ENCODE measurements around the gene ZBTB7C.

Gene ZBTB7C

GRCh38 chr18:48028696-48029095 is 380.5 kb downstream of the ZBTB7C start:
- no peak for DNase-seq

GRCh38 chr18:48028081-48028480 is 381.1 kb downstream of the ZBTB7C start:
- no peak for DNase-seq

- no peak for DNase-seq
Measured at GRCh38 chr18:48027401-48027963, 381.7 kb downstream of the ZBTB7C start.

- DNase-seq, result no peak
Measured at GRCh38 chr18:48026216-48026615, 383.0 kb downstream of the ZBTB7C start.

- no peak for DNase-seq
Measured at GRCh38 chr18:48024881-48025660, 384.1 kb downstream of the ZBTB7C start.

GRCh38 chr18:48024009-48024512 is 385.1 kb downstream of the ZBTB7C start:
- no peak for DNase-seq

GRCh38 chr18:48023334-48024008 is 385.7 kb downstream of the ZBTB7C start:
- DNase-seq, result peak; percentile 30 to 53

GRCh38 chr18:48022531-48023329 is 386.5 kb downstream of the ZBTB7C start:
- DNase-seq, result peak in 1 of 2 experiments; percentile 53

GRCh38 chr18:48022021-48022420 is 387.2 kb downstream of the ZBTB7C start:
- no peak for DNase-seq

GRCh38 chr18:48021273-48021914 is 387.8 kb downstream of the ZBTB7C start:
- no peak for DNase-seq

GRCh38 chr18:48020337-48021250 is 388.6 kb downstream of the ZBTB7C start:
- DNase-seq, result no peak

- DNase-seq, result no peak
Measured at GRCh38 chr18:48019557-48020325, 389.4 kb downstream of the ZBTB7C start.

GRCh38 chr18:48018851-48019250 is 390.3 kb downstream of the ZBTB7C start:
- no peak for DNase-seq

- no peak for DNase-seq
Measured at GRCh38 chr18:48017635-48018034, 391.5 kb downstream of the ZBTB7C start.

GRCh38 chr18:48013162-48013561 is 396.0 kb downstream of the ZBTB7C start:
- DNase-seq, result no peak

- no peak for DNase-seq
Measured at GRCh38 chr18:48011926-48012465, 397.2 kb downstream of the ZBTB7C start.

GRCh38 chr18:48010264-48010663 is 398.9 kb downstream of the ZBTB7C start:
- DNase-seq, result no peak

- DNase-seq, result no peak
Measured at GRCh38 chr18:48009116-48009745, 400.0 kb downstream of the ZBTB7C start.

GRCh38 chr18:48007955-48008701 is 401.1 kb downstream of the ZBTB7C start:
- DNase-seq, result peak; percentile 12 to 62

Data from NCI-H187 (cell line).